CD1c-positive myeloid dendritic cell (primary cell): Measurements from ENCODE around the gene BRAP.
A peak's percentile ranks its signal among the peaks of the same experiment; 100 is the strongest.
"Not testable (repeated sequence)": the region's sequence is repeated elsewhere in the genome, so short reads cannot be mapped to it uniquely, and the experiment has no call there.

Experiments used
- DNase-seq: peaks from one replicate; pipeline ENCODE4 v3.0.0-alpha.2; 2016; ENCODE audit errors: extremely low spot score

BRAP gene

GRCh38 chr12:111685811-111686573 is at the start of gene BRAP, which contains the start of gene ACAD10:
Gene BRAP (minus strand): TSS chr12:111685956. CDS start chr12:111685792, 164 bp downstream.
Gene ACAD10 (plus strand): TSS chr12:111686053. CDS start chr12:111692710, 6,657 bp downstream.
- peak; percentile 98 for DNase-seq

- no peak for DNase-seq
These were observed 47.7 kb upstream of the BRAP start for GRCh38 chr12:111733340-111733915.

GRCh38 chr12:111732786-111733185 is 47.0 kb upstream of the BRAP start:
- DNase-seq = no peak

- DNase-seq = no peak
These were observed 44.7 kb upstream of the BRAP start for GRCh38 chr12:111730420-111730819.

GRCh38 chr12:111728795-111729194 is 43.0 kb upstream of the BRAP start:
- no peak for DNase-seq

GRCh38 chr12:111723646-111724360 is 38.0 kb upstream of the BRAP start:
- DNase-seq = not testable (repeated sequence)

- DNase-seq = no peak
These were observed 34.7 kb upstream of the BRAP start for GRCh38 chr12:111720457-111720856.

GRCh38 chr12:111719316-111719715 is 33.6 kb upstream of the BRAP start:
- DNase-seq = not testable (repeated sequence)

GRCh38 chr12:111715279-111715678 is 29.5 kb upstream of the BRAP start:
- DNase-seq = no peak

GRCh38 chr12:111706145-111706544 is 20.4 kb upstream of the BRAP start:
- no peak for DNase-seq

GRCh38 chr12:111705672-111706071 is 19.9 kb upstream of the BRAP start:
- DNase-seq = no peak

- no peak for DNase-seq
These were observed 14.2 kb upstream of the BRAP start for GRCh38 chr12:111699962-111700361.

- DNase-seq = no peak
These were observed 8.1 kb upstream of the BRAP start for GRCh38 chr12:111693818-111694217.

GRCh38 chr12:111692575-111693210 is 6.9 kb upstream of the BRAP start:
- no peak for DNase-seq

GRCh38 chr12:111691262-111691661 is 5.5 kb upstream of the BRAP start:
- DNase-seq = no peak

- no peak for DNase-seq
These were observed 2.2 kb upstream of the BRAP start for GRCh38 chr12:111687952-111688351.

GRCh38 chr12:111687255-111687654 is 1.5 kb upstream of the BRAP start:
- no peak for DNase-seq

GRCh38 chr12:111686574-111687105 is 884 bp upstream of the BRAP start:
- no peak for DNase-seq

- DNase-seq = peak; percentile 10
These were observed 390 bp downstream of the BRAP start for GRCh38 chr12:111685322-111685810.

GRCh38 chr12:111684485-111685198 is 1.1 kb downstream of the BRAP start:
- DNase-seq = not testable (repeated sequence)

GRCh38 chr12:111677186-111677585 is 8.6 kb downstream of the BRAP start:
- no peak for DNase-seq
